Measurements from ENCODE around the gene REC8.

DNA sequence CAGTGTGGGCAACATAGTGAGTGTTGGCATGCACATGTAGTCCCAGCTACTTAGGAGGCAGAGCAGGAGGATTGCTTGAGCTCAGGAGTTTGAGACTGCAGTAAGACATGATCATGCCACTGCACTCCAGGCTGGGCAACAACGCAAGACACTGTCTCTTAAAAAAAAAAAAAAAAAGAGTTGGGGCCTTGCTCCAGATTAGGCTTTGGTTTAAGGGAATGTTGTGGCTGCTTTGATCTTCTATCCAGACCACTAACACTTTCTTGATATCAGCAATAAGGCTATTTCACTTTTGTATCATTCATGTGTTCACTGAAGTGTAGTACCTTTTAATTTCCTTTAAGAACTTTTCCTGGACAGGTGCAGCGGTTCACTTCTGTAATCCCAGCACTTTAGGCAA lies 44.2 kb upstream of the REC8 start:
- no peak for TF ChIP-seq CTCF (IDR thresholded peaks at IDR 0.05)
- no peak for TF ChIP-seq POLR2A (IDR thresholded peaks at IDR 0.05)
